CD8-positive, alpha-beta memory T cell (primary cell): Measurements from ENCODE around the gene PCDHB16. TPM values are rescaled to one million over a fixed set of nuclear protein-coding genes. Genes with fewer than 3 reads are reported as not detected.
A peak's percentile ranks its signal among the peaks of the same experiment; 100 is the strongest.
"Not testable (repeated sequence)": the region's sequence is repeated elsewhere in the genome, so short reads cannot be mapped to it uniquely, and the experiment has no call there.

Source experiments
- CTCF ChIA-PET: fragments of 350-600 bp; sonication (Branson Sonifier 250); formaldehyde crosslinking; loops from one replicate; lab custom pipeline; 2021; ENCODE audit warnings: antibody characterized with exemption; lab: Charles Lee
- POLR2A ChIA-PET: fragments of 350-600 bp; sonication (Branson Sonifier 250); formaldehyde crosslinking; loops from one replicate; lab custom pipeline; 2021; ENCODE audit warnings: antibody characterized with exemption; lab: Charles Lee
- DNase-seq, 5 donors: peaks; one replicate each; pipeline versions ENCODE4 v3.0.0 to v3.0.0-alpha.2; 2020 to 2022; ENCODE audit warnings: mixed read lengths in 1 of 5
- H3K27ac ChIP-seq: one replicate; pipeline ENCODE4 v1.7.0; 2013; ENCODE audit warnings: low read depth, mild to moderate bottlenecking, low read length, moderate library complexity
- H3K27me3 ChIP-seq: 2 replicates; pipeline ENCODE4 v1.7.0; 2013; ENCODE audit warnings: low read length, mild to moderate bottlenecking; ENCODE audit not compliant: insufficient read depth, poor library complexity, severe bottlenecking
- H3K36me3 ChIP-seq: 2 replicates; pipeline ENCODE4 v1.7.0; 2013; ENCODE audit warnings: mild to moderate bottlenecking, low read length, moderate library complexity; ENCODE audit not compliant: insufficient read depth
- H3K4me1 ChIP-seq: 2 replicates; pipeline ENCODE4 v1.7.0; 2013; ENCODE audit warnings: mild to moderate bottlenecking, low read length, moderate library complexity; ENCODE audit not compliant: insufficient read depth
- H3K4me3 ChIP-seq: 2 replicates; pipeline ENCODE4 v1.7.0; 2013; ENCODE audit warnings: mild to moderate bottlenecking, low read length
- H3K9me3 ChIP-seq: 2 replicates; pipeline ENCODE4 v1.7.0; 2013; ENCODE audit warnings: mild to moderate bottlenecking, low read length
- H3K27ac Mint-ChIP-seq, 8 donors: one replicate each; pipeline ENCODE4 v1.8.0; 2020 to 2021; ENCODE audit warnings: mixed read lengths in 8 of 8, mild to moderate bottlenecking in 6 of 8, inconsistent platforms in 3 of 8, moderate library complexity in 3 of 8
- H3K27me3 Mint-ChIP-seq, 2 donors: one replicate each; pipeline ENCODE4 v1.8.0; 2020 to 2021; ENCODE audit warnings: mixed read lengths in 2 of 2, mild to moderate bottlenecking in 1 of 2, moderate library complexity in 1 of 2
- H3K36me3 Mint-ChIP-seq, 3 donors: one replicate each; pipeline ENCODE4 v1.8.0; 2020 to 2021; ENCODE audit warnings: mixed read lengths in 3 of 3, inconsistent platforms in 1 of 3, mild to moderate bottlenecking in 1 of 3
- H3K4me1 Mint-ChIP-seq, 3 donors: one replicate each; pipeline ENCODE4 v1.8.0; 2020 to 2021; ENCODE audit warnings: mixed read lengths in 3 of 3, inconsistent platforms in 1 of 3, mild to moderate bottlenecking in 1 of 3
- H3K4me3 Mint-ChIP-seq, 7 donors: one replicate each; pipeline ENCODE4 v1.8.0; 2020 to 2021; ENCODE audit warnings: mixed read lengths in 7 of 7, mild to moderate bottlenecking in 6 of 7, moderate library complexity in 4 of 7, inconsistent platforms in 2 of 7
- H3K9me3 Mint-ChIP-seq, 5 donors: one replicate each; pipeline ENCODE4 v1.8.0; 2020 to 2022; ENCODE audit warnings: mixed read lengths in 5 of 5, mild to moderate bottlenecking in 3 of 5, moderate library complexity in 2 of 5, inconsistent platforms in 1 of 5
- polyA plus RNA-seq: library from polyadenylated mRNA; unstranded; fragments of 300-500 nt; fragmentation: Illumina TruSeq; gene quantifications from one replicate; pipeline ENCODE4 v1.2.3, GENCODE V29; 2021
- total RNA-seq, 2 experiments: library from RNA; stranded (reverse); gene quantifications; one replicate each; pipeline ENCODE4 v1.2.3, GENCODE V29; 2021

PCDHB16 gene
- total and polyA plus RNA-seq, 3 experiments from 2014 or later: not detected

DNA sequence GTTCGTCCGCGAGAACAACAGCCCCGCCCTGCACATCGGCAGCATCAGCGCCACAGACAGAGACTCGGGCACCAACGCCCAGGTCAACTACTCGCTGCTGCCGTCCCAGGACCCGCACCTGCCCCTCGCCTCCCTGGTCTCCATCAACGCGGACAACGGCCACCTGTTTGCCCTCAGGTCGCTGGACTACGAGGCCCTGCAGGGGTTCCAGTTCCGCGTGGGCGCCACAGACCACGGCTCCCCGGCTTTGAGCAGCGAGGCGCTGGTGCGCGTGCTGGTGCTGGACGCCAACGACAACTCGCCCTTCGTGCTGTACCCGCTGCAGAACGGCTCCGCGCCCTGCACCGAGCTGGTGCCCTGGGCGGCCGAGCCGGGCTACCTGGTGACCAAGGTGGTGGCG is 28.1 kb downstream of the PCDHB16 start:
- peaks cover 13% of the 10 kb centered on the region for H3K27me3 ChIP-seq
- H3K4me1 ChIP-seq, H3K27ac Mint-ChIP-seq, H3K36me3 Mint-ChIP-seq, H3K36me3 ChIP-seq, H3K9me3 ChIP-seq, H3K4me3 ChIP-seq, H3K27ac ChIP-seq, DNase-seq, H3K4me3 Mint-ChIP-seq, POLR2A ChIA-PET, CTCF ChIA-PET, H3K4me1 Mint-ChIP-seq: not testable (repeated sequence)
- H3K9me3 Mint-ChIP-seq: peaks cover 4 to 17% (median 15%) of the 10 kb centered on the region in 5 donors
- H3K27me3 Mint-ChIP-seq: peaks cover 37 to 71% of the 10 kb centered on the region in 2 donors

DNA sequence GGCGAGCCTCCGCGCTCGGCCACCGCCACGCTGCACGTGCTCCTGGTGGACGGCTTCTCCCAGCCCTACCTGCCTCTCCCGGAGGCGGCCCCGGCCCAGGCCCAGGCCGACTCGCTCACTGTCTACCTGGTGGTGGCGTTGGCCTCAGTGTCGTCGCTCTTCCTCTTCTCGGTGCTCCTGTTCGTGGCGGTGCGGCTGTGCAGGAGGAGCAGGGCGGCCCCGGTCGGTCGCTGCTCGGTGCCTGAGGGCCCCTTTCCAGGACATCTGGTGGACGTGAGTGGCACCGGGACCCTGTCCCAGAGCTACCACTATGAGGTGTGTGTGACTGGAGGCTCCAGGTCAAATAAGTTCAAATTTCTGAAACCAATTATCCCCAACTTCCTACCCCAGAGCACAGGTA is 28.7 kb downstream of the PCDHB16 start:
- CTCF ChIA-PET, POLR2A ChIA-PET, H3K9me3 ChIP-seq, H3K27ac ChIP-seq, H3K36me3 ChIP-seq, DNase-seq, H3K4me1 Mint-ChIP-seq, H3K27ac Mint-ChIP-seq, H3K4me3 Mint-ChIP-seq, H3K4me1 ChIP-seq, H3K36me3 Mint-ChIP-seq, H3K4me3 ChIP-seq: not testable (repeated sequence)
- Mint-ChIP-seq H3K27me3 (peaks cover 36 to 69% of the 10 kb centered on the region in 2 donors), H3K9me3 (peaks cover 4 to 18% (median 16%) of the 10 kb centered on the region in 5 donors)
- peaks cover 13% of the 10 kb centered on the region for H3K27me3 ChIP-seq

DNA sequence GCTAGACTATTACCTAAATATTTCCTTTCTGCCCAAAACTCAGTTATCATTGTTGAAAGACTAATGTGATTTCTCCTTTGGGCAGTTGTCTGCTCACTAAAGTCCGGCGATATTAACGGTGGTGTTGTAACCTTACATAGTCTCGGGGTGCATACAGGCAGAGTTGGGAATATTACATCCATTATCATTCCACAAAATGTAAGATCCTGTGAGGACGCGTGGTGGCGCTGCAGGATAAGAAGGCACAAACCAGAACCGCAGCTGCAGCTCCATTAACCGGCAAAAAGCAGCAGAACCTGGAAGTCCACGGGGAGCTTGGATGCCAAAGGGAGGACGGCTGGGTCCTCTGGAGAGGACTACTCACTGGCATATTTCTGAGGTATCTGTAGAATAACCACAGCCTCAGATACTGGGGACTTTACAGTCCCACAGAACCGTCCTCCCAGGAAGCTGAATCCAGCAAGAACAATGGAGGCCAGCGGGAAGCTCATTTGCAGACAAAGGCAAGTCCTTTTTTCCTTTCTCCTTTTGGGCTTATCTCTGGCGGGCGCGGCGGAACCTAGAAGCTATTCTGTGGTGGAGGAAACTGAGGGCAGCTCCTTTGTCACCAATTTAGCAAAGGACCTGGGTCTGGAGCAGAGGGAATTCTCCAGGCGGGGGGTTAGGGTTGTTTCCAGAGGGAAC is 31.6 kb downstream of the PCDHB16 start, which contains the start of gene PCDHB13:
Gene PCDHB13, plus strand, starts transcription at position 264 of the 684 bp plus-strand sequence. Its CDS starts 205 bp downstream, at position 469.
- DNase-seq, H3K27ac Mint-ChIP-seq, H3K4me1 Mint-ChIP-seq, H3K27me3 ChIP-seq, H3K4me3 ChIP-seq, H3K4me1 ChIP-seq, H3K9me3 ChIP-seq, CTCF ChIA-PET, H3K36me3 ChIP-seq, H3K36me3 Mint-ChIP-seq, H3K27ac ChIP-seq, POLR2A ChIA-PET: not testable (repeated sequence)
- Mint-ChIP-seq H3K4me3 (peak within 1 kb of the TSS in 4 of 7 donors; percentile 41 to 56 (median 48)), H3K27me3 (peaks cover 42 to 56% of the 10 kb centered on the region in 2 donors), H3K9me3 (peaks cover 15 to 34% (median 30%) of the 10 kb centered on the region in 5 donors)

DNA sequence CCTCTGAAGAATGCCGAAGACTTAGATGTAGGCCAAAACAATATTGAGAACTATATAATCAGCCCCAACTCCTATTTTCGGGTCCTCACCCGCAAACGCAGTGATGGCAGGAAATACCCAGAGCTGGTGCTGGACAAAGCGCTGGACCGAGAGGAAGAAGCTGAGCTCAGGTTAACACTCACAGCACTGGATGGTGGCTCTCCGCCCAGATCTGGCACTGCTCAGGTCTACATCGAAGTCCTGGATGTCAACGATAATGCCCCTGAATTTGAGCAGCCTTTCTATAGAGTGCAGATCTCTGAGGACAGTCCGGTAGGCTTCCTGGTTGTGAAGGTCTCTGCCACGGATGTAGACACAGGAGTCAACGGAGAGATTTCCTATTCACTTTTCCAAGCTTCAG is 32.4 kb downstream of the PCDHB16 start:
- H3K27ac ChIP-seq, H3K27ac Mint-ChIP-seq, H3K9me3 ChIP-seq, H3K36me3 ChIP-seq, H3K27me3 ChIP-seq, H3K4me3 ChIP-seq, CTCF ChIA-PET, H3K36me3 Mint-ChIP-seq, H3K4me3 Mint-ChIP-seq, POLR2A ChIA-PET, H3K4me1 ChIP-seq, H3K4me1 Mint-ChIP-seq, DNase-seq: not testable (repeated sequence)
- Mint-ChIP-seq H3K27me3 (peaks cover 38 to 55% of the 10 kb centered on the region in 2 donors), H3K9me3 (peaks cover 18 to 36% (median 30%) of the 10 kb centered on the region in 5 donors)

DNA sequence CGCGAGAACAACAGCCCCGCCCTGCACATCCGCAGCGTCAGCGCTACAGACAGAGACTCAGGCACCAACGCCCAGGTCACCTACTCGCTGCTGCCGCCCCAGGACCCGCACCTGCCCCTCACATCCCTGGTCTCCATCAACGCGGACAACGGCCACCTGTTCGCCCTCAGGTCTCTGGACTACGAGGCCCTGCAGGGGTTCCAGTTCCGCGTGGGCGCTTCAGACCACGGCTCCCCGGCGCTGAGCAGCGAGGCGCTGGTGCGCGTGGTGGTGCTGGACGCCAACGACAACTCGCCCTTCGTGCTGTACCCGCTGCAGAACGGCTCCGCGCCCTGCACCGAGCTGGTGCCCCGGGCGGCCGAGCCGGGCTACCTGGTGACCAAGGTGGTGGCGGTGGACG is 33.3 kb downstream of the PCDHB16 start:
- H3K4me1 ChIP-seq, H3K4me3 ChIP-seq, H3K4me3 Mint-ChIP-seq, DNase-seq, H3K27ac ChIP-seq, H3K36me3 Mint-ChIP-seq, CTCF ChIA-PET, H3K36me3 ChIP-seq, H3K27ac Mint-ChIP-seq, H3K4me1 Mint-ChIP-seq, POLR2A ChIA-PET, H3K9me3 ChIP-seq, H3K27me3 ChIP-seq: not testable (repeated sequence)
- Mint-ChIP-seq H3K9me3 (peaks cover 18 to 39% (median 26%) of the 10 kb centered on the region in 5 donors), H3K27me3 (peaks cover 43 to 56% of the 10 kb centered on the region in 2 donors)

DNA sequence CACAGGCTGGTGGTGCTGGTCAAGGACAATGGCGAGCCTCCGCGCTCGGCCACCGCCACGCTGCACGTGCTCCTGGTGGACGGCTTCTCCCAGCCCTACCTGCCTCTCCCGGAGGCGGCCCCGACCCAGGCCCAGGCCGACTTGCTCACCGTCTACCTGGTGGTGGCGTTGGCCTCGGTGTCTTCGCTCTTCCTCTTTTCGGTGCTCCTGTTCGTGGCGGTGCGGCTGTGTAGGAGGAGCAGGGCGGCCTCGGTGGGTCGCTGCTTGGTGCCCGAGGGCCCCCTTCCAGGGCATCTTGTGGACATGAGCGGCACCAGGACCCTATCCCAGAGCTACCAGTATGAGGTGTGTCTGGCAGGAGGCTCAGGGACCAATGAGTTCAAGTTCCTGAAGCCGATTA is 33.8 kb downstream of the PCDHB16 start:
- H3K27ac Mint-ChIP-seq, CTCF ChIA-PET, H3K4me1 ChIP-seq, H3K36me3 ChIP-seq, H3K9me3 ChIP-seq, H3K36me3 Mint-ChIP-seq, POLR2A ChIA-PET, H3K27ac ChIP-seq, H3K4me3 Mint-ChIP-seq, DNase-seq, H3K4me1 Mint-ChIP-seq, H3K4me3 ChIP-seq: not testable (repeated sequence)
- Mint-ChIP-seq H3K9me3 (peaks cover 18 to 43% (median 26%) of the 10 kb centered on the region in 5 donors), H3K27me3 (peaks cover 43 to 59% of the 10 kb centered on the region in 2 donors)
- peaks cover 14% of the 10 kb centered on the region for H3K27me3 ChIP-seq

DNA sequence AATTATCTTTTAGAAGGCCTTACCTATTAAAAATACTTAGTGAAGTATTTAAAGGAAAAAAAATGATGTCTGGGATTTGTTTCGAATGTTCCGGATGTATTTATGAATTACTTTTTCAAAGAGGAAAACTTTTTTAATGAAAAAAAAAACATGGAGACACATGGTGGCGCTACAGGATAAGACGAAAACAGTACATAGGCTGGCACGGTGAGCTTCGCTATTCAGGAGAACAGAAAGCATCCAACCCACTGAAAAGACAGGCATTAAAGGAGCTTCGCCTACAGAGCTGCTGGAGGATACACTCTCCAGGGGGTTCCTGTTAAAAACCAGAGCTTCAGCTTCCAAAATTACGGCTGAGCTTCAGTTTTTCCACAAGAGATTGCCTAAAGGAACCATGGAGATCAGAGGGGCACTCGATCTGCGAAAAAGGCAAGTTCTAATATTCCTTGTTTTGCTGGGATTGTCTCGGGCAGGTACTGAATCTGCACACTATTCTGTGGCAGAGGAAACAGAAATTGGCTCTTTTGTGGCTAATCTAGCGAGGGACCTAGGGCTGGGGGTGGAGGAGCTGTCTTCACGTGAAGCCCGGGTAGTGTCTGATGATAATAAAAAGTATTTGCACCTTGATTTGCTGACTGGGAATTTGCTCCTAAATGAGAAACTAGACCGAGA is 41.1 kb downstream of the PCDHB16 start, which contains the start of gene PCDHB14:
Gene PCDHB14, plus strand, starts transcription at position 232 of the 672 bp plus-strand sequence. Its CDS starts 163 bp downstream, at position 395.
- CTCF ChIA-PET: interaction anchor here (1.4 to 2.1 kb wide), 3 partner anchors 11 to 341 kb away, joined by 4 to 9 read pairs (median 5); no protein-coding TSS in a partner anchor
- H3K4me3 ChIP-seq: no peak within 1 kb of the TSS

DNA sequence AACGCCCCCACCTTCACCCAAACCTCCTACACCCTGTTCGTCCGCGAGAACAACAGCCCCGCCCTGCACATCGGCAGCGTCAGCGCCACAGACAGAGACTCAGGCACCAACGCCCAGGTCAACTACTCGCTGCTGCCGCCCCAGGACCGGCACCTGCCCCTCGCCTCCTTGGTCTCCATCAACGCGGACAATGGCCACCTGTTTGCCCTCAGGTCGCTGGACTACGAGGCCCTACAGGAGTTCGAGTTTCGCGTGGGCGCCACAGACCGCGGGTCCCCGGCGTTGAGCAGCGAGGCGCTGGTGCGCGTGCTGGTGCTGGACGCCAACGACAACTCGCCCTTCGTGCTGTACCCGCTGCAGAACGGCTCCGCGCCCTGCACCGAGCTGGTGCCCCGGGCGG is 42.7 kb downstream of the PCDHB16 start:
- H3K36me3 Mint-ChIP-seq, H3K36me3 ChIP-seq, H3K9me3 ChIP-seq, DNase-seq, H3K4me1 ChIP-seq, H3K27ac Mint-ChIP-seq, POLR2A ChIA-PET, H3K27ac ChIP-seq, H3K27me3 ChIP-seq, CTCF ChIA-PET, H3K4me3 ChIP-seq: not testable (repeated sequence)
- Mint-ChIP-seq H3K9me3 (peaks cover 6 to 42% (median 22%) of the 10 kb centered on the region in 5 donors), H3K4me1 (peaks cover 5 to 11% (median 8%) of the 10 kb centered on the region in 3 donors), H3K27me3 (peaks cover 31 to 60% of the 10 kb centered on the region in 2 donors), H3K4me3 (peak overlapping the region in 1 of 7 donors; percentile 65)

More for the DNA sequence above, 41.1 kb downstream of the PCDHB16 start, which contains the start of gene PCDHB14:
- Histone ChIP-seq H3K9me3 (no peaks in the 10 kb centered on the region), H3K27me3 (peaks cover 7% of the 10 kb centered on the region), H3K27ac (no peak within 1 kb of the TSS), H3K36me3 (no peaks in the 10 kb centered on the region), H3K4me1 (no peaks in the 10 kb centered on the region)
- Mint-ChIP-seq H3K4me1 (peaks cover 5 to 11% (median 8%) of the 10 kb centered on the region in 3 donors), H3K4me3 (peak within 1 kb of the TSS in 5 of 7 donors; percentile 1 to 64 (median 46)), H3K27me3 (peaks cover 33 to 73% of the 10 kb centered on the region in 2 donors), H3K9me3 (peaks cover 10 to 49% (median 25%) of the 10 kb centered on the region in 5 donors), H3K36me3 (no peaks in the 10 kb centered on the region), H3K27ac (peak within 1 kb of the TSS in 1 of 8 donors; percentile 31)
- POLR2A ChIA-PET: no interaction called here
- no peak for DNase-seq
